OCI-LY7 (cell line): ENCODE measurements around the gene GSTT2.

Source experiments
- EZH2phosphoT487 ChIP-seq: fragments of 200-600 bp; sonication (generic); IDR thresholded peaks from 2 replicates; pipeline ENCODE4 v1.6.1; 2018; ENCODE audit warnings: low read depth, borderline replicate concordance, mild to moderate bottlenecking, mixed run types, antibody characterized with exemption, low read length, moderate library complexity, mixed read lengths
- TF ChIP-seq, protein P1 (sequence below): fragments of 200-600 bp; sonication (generic); conservative IDR thresholded peaks from 2 replicates; pipeline ENCODE4 v1.5.1; 2014; ENCODE audit warnings: mild to moderate bottlenecking, antibody characterized with exemption, low read length, moderate library complexity, mixed read lengths

DNA sequence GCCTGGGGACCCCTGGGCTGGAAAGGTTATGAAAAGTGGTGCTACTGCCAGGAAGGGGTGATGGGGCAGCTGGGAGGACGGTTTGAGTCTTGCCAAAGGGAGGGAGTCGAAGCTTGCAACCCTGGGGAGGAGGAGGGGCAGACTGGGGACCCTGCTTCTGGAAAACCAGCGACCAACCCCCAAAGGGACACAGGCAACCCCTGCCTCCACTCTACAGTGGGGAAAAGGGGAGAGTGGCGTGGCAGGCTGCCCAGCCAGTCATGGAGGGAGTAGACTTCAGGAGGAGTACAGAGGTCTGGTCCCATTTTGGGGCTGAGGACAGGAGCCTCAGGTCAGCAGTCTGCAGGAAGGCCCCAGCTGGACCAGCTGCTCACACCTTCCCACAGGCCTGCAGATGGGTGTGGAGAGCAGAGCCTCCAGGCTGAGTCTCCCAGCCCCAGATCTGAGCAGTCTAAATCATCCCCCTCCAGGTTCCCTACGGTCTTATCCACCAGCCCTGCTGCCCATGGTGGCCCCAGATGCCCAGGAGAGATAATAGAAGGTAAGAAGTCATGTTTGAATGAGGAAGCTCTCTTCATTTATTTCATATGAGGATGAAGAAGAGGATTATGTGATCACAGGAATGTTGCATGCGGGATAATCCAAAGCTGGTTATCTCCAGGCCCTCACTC is 9.0 kb upstream of the GSTT2 start:
- TF ChIP-seq, protein P1, sequence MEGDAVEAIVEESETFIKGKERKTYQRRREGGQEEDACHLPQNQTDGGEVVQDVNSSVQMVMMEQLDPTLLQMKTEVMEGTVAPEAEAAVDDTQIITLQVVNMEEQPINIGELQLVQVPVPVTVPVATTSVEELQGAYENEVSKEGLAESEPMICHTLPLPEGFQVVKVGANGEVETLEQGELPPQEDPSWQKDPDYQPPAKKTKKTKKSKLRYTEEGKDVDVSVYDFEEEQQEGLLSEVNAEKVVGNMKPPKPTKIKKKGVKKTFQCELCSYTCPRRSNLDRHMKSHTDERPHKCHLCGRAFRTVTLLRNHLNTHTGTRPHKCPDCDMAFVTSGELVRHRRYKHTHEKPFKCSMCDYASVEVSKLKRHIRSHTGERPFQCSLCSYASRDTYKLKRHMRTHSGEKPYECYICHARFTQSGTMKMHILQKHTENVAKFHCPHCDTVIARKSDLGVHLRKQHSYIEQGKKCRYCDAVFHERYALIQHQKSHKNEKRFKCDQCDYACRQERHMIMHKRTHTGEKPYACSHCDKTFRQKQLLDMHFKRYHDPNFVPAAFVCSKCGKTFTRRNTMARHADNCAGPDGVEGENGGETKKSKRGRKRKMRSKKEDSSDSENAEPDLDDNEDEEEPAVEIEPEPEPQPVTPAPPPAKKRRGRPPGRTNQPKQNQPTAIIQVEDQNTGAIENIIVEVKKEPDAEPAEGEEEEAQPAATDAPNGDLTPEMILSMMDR, result no peak
- TF ChIP-seq EZH2phosphoT487, result no peak
